KG1 (cell line): Measurements from ENCODE around the gene TMEM141.
A peak's percentile ranks its signal among the peaks of the same experiment; 100 is the strongest.
"Not testable (repeated sequence)": the region's sequence is repeated elsewhere in the genome, so short reads cannot be mapped to it uniquely, and the experiment has no call there.

Experiments used
- DNase-seq: peaks from one replicate; lab custom pipeline; 2025; lab: John Stamatoyannopoulos, UW

Gene TMEM141

DNA sequence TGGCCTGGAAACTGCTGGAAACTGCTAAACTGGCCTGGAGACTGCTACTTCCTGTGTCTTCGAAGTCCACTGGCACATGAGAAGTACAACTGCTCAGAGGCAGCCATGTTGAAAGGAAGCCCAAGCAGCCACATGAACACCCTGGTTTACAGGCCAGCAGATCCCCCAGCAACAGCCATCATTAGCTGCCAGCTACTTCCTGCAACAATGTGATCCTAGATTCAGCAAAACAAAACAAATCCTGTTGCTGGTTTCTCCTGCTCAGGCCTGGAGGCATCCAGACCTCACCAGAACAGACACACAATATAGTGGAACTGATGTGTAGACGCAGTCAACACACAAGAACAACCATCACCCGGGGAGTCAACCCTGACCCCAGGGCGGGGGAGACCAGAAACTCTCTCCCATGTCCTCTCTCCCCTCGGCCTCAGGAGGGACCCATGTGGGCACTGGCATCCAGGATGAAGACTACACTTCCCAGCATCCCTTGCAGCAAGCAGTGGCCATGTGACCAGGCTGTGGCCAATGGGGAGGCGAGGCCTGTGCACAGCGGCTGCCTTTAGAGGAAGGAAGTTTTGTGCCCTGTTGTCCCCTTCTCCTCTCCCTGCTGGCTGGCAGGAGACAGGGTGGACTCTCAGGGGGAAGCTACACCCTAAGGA lies 17.6 kb upstream of the TMEM141 start:
- DNase-seq: no peak

DNA sequence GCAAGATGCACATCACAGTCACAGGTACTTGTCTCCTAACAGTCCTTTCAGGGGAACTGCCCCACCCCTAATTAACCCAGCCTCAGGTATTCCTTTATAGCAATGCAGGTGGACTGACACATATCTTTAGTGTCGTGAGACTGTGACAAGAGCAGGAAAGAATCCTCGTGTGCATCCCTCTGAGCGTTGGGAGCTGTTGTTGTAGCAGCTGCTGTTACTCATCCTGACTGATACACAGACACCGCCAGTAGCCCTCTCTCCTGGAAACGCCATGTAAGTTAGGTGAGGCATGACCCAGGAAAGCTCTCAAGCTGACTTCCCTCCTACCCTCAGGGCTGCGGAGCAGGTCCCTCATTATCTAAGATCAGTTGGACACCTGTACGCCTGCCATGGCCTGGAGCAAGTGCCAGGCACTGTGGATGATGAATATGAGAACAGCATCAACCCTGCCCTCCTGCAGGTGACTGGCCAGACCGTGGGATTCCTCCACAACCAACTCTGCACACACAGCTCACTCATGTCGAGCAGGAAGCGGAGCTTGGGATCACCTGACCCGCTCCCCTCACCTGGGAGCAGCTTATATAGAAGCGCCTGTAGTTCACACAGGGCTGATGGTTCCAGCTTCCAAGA lies 16.6 kb upstream of the TMEM141 start:
- DNase-seq: no peak

DNA sequence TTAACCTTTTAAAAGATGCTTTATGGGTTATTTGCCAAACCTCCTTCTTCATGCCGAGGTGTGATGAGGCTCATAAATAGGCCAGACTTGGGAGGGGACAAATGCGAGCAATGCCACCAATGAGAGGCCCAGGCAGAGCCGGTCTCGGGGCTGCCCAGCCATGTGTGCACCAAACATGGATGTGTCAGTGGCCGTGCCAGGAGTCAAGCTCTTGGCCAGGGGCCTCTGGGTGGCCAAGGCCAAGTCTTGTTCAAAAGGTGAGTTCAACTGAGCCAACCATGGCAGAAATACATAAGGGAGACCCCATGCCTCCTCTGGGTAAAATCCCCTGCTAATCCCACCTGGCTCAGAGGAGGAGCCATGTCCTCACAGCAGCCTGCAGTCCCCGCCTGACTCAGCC lies 16.0 kb upstream of the TMEM141 start:
- DNase-seq: no peak

DNA sequence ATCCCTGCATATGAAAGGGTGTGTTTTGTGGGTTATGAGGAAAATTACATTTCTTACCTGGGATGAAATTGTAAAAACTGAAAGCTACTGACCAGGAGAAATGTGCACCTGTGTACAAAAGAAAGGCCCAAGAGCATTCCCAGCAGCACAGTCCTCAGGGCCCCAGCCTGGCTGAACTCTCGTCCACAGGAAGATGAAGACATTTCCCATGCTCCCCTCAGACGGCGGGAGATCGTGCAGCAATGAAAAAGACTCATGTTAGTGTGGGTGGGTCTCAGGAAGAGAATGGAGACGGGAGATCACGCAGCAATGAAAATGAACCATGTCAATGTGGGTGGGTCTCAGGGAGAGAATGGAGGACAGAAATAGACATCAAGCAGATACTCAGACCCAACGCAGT lies 14.2 kb upstream of the TMEM141 start:
- DNase-seq: no peak

DNA sequence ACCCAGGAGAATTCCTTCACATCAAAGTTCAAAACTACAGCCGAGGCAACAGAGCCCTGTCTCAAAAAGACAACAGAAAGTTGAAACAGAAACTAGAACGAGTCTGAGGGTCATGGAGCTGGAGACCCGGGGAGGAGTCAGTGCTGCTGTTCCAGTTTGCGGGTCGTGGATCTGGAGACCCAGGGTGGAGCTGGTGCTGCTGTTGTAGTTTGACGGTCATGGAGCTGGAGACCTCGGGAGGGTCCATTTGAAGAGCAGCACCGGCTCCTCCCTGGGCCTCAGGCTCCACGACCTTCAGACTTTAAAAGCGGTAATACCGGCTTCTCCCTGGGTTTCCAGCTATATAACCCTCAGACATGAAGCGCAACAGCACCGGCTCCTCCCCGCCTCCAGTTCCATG lies 13.8 kb upstream of the TMEM141 start:
- no peak for DNase-seq

DNA sequence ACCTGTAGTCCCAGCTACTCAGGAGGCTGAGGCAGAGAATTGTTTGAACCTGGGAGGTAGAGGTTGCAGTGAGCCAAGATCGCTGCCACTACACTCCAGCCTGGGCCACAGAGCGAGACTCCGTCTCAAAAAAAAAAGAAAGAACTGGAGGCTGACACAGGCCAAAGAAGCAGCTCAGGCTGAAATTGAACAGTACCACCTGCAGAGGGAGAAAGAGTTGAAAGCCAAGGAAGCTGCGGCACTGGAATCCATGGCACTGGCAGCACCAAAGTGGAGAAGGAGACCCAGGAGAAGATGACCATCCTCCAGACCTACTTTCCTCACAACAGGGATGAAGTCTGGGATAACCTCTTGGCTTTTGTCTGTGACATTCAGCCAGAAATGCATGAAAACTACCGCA lies 11.3 kb upstream of the TMEM141 start:
- no peak for DNase-seq

DNA sequence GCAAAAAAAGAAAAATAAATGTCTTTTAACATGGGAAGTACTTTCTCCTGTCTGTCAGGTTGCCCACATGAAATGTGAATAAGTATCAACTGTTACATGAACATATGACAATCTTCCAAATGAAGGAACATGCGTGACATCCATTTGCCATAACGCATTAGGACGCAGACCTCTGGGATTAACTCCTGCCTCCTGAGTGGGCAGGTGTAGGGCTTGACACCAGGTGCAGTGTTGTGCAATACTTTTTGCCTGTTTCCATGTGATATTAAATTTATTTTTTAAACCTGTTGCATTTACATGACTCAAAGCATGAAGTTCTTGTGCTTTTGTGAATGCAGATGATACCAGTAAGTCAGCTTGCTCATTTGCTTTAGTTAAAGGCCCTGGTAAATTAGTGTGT lies 8.7 kb upstream of the TMEM141 start:
- no peak for DNase-seq

DNA sequence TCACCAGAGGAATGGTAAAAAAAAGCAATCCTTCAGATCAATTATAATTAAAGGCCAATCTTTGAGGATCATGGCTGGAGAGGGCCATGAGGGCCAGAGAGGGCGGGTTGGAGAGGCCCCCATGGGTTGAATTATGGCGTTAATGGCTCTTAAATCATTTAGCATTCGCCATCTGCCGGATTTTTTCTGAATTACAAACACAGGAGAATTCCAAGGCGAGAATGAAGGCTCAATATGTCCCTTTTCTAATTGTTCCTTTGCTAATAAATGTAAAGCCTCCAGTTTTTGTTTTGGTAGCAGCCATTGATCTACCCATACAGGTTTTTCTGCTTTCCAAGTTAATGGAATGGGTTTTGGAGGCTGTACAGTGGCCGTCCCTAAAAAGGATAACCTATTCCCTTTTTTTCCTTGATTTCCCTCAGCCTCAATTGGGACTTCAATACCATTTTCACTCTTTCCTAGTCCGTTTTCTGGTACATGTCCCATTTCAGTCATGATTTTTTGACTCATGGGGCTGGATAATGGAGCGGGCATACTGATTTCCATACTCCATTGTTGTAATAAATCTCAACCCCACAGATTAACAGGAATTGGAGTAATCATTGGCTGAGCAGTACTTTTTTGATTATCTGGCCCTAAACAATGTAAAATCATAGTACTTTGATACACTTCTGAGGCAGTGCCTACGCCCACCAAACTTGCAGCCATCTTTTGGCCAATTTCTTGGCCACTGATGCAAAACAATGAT lies 6.7 kb upstream of the TMEM141 start:
- peak; percentile 61 for DNase-seq

DNA sequence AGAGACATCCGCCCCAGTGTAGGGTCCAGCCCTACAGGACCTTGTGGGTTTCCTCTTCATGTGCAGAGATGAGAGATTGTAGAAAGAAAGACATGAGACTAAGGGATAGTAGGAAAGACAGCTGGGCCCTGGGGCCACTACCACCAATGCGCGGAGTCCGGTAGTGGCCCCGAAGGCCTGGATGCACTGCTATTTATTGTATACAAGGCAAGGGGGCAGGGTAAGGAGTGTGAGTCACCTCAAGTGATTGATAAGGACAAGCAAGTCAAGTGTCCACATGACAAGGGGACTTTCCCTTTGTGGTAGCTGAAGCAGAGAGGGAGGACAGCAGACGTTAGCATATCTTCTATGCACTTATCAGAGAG lies 6.2 kb upstream of the TMEM141 start:
- DNase-seq: no peak

DNA sequence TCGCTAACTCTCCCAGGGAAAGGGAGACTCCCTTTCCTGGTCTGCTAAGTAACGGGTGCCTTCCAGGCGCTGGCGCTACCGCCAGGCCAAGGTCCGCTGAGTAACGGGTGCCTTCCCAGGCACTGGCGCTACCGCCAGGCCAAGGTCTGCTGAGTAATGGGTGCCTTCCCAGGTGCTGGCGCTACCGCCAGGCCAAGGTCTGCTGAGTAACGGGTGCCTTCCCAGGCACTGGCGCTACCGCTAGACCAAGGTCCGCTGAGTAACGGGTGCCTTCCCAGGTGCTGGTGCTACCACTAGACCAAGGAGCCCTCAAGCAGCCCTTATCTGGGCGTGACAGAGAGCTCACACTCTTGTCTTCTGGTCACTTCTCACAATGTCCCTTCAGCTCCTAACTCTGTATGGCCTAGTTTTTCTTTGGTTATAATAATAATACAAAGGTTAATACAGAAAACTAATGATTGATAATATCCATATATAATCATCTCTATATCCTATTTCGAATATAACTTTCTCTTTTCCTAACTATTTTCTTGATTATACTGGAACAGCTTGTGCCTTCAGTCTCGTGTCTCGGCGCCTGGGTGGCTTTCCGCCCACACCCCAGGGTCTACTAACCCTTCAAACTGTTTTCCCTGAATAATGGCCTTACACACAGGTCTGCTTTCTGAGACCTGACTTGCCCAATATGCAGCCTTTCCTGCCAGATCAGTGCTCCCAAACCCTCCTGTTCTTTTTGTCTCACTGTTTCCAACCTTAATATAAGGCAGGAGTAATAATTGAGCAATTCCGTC lies 5.4 kb upstream of the TMEM141 start:
- not testable (repeated sequence) for DNase-seq

DNA sequence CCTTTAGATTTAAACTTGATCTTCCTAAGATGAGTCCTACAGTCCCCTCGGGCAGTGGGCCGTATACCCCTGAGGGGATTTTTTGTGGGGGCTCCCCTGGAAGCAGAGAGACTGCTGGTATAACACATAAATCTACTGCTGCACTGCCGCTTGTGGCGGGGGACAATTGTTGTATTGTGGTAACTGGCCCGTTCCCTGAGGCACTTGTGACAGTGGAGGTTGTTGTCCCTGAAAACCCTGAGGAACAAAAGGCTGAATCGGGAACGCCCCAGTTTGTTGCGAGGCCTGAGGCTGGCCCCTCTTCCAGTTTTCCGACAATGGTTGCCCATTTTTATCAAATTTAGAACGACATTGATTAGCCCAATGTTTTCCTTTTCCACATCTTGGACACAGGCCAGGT lies 4.7 kb upstream of the TMEM141 start:
- DNase-seq: no peak

DNA sequence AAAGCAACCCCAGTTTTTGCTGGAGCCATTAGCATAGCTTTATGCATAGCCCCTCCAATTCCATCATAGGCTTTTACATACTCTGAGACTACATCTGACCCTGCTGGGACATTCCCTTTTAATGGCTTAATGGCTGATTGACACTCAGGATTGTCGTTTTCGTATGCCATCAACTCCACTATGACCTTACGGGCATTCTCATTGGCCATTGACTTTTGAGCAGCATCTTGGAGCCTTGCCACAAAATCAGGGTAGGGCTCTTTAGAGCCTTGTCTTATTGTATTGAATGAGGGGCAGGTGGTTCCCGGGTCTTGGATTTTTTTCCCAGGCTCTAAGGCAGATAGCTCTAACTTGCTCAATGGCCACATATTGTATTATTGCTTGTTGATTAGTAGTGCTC lies 4.2 kb upstream of the TMEM141 start:
- DNase-seq: not testable (repeated sequence)

DNA sequence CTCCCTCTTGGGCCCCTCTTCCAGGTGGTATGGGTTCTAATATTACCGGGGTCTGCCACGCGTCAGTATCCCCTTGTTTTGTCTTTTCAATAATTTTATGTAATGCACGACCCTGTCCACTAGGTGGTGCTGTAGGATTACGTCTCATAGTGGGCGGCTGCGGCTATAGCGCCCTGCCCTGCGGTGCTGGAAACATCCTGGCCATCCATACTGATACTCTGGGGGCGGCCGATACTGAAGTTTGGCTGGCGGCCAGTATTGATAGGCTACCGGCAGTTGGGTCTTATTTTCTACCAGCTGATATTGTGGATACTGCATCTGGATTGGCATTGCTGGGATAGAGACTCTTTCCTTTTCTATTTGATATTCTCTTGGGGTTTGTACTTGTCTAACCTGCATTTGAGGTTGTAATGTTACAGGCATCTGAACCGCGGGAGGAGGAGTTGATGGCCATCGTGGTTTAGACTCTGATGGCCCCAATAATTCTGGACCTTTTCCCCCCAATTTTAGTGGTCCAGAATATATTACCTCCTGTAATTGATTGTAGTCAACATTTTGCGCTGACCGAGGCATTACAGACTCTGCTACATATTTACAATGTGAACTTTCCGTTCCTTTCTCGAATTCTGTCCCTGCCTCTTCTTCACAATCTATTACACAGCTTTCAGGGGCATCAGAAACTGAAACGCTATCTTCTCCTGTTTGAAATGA lies 3.3 kb upstream of the TMEM141 start:
- peak; percentile 69 for DNase-seq

DNA sequence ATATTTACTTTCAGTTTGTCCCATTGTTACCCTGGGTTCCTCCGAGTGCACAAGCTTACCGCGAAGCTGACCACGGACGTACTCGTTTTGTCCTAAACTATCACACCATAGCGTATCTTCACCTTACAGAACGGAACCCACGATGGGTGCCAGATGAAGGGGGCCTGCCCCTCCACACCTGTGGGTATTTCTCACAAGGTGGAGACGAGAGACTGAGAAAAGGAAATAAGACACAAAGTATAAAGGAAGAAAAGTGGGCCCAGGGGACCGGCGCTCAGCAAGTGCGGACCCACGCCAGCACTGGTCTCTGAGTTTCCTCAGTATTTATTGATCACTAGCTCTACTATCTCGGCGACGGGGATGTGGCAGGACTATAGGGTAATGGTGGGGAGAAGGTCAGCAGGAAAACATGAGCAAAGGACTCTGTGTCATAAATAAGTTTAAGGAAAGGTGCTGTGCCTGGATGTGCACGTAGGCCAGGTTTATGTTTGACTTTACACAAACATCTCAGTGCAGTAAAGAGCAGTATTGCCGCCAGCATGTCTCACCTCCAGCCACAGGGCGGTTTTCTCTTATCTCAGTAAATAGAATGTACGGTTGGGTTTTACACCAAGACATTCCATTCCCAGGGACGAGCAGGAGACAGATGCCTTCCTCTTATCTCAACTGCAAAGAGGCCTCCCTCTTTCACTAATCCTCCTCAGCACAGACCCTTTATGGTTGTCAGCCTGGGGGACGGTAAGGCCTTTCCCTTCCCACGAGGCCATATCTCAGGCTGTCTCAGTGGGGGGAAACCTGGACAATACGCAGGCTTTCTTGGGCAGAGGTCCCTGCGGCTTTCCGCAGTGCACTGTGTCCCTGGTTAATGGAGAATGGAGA lies 2.3 kb upstream of the TMEM141 start:
- not testable (repeated sequence) for DNase-seq

DNA sequence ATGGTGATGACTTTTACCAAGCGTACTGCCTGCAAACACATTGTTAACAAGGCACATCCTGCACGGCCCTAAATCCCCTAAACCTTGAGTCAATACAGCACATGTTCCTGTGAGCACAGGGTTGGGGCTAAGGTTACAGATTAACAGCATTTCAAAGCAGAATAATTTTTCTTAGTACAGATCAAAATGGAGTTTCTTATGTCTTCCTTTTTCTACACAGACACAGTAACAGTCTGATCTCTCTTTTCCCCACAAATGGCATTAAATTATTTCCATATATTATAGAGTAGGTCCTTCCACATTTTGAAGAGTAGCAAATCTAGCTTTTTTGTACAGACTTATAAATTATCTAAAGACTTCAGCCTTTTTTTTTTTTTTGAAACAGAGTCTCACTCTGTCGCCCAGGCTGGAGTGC lies 1.6 kb upstream of the TMEM141 start:
- DNase-seq: no peak

DNA sequence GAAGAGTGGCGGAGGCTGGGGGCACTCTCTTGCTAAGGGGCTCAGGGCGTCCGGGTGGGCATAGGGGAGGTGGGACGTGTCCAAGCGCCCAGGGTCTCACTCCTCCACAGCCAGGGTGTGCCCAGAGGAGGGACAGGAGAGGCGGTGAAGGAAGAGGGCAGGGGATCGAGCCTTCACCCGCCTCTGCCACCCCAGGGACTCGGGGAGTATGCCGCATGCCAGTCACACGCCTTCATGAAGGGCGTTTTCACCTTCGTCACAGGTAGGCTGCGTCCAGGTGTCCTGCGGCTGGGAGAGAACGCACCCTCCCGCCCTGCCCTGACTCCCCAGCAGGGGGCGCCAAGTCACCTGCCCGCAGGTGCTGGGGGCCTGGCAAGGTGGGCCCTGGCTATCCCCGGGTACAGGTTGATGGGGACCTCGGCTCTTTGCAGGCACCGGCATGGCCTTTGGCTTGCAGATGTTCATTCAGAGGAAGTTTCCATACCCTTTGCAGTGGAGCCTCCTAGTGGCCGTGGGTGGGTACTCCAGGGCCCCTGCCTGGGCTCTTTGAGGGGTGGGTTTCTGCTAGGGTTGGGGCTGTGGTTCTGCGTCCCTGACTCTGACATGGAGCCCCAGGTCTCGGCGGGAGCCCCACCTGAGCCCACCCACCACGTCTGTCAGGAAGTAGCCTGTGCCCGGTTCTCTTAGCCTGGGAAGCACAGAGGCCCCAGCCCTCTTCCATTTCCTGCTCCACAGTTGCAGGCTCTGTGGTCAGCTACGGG lies 552 bp downstream of the TMEM141 start:
- DNase-seq: peak; percentile 47

DNA sequence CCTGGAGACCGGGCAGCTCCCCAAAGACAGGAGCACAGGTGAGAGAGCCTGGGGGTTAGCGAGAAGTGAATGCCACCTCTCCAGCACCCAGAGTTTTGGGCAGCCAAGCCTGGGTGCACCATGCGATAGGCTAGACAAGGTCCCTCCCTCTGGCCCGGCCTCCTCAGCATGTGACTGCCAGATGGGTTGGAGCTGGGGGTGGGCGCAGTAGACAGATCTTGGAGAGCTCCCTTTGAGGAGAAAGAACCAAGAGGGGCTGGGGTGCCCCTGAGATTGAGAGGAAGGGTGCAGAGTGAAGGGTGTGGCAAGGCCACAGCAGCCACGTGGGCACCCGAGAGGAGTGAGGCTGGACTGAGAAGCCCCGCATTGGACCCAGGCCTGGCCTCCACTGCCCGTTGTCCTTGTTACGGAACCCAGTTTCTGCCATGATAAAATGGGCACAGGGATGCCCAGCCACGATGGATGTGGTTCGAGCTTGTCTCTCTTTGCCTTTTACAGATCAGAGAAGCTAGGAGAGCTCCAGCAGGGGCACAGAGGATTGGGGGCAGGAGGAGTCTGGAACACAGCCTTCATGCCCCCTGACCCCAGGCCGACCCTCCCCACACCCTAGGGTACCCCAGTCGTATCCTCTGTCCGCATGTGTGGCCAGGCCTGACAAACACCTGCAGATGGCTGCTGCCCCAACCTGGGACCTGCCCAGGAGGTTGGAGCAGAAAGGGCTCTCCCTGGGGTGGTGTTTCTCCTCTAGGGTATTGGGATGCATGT lies 1.4 kb downstream of the TMEM141 start:
- no peak for DNase-seq

DNA sequence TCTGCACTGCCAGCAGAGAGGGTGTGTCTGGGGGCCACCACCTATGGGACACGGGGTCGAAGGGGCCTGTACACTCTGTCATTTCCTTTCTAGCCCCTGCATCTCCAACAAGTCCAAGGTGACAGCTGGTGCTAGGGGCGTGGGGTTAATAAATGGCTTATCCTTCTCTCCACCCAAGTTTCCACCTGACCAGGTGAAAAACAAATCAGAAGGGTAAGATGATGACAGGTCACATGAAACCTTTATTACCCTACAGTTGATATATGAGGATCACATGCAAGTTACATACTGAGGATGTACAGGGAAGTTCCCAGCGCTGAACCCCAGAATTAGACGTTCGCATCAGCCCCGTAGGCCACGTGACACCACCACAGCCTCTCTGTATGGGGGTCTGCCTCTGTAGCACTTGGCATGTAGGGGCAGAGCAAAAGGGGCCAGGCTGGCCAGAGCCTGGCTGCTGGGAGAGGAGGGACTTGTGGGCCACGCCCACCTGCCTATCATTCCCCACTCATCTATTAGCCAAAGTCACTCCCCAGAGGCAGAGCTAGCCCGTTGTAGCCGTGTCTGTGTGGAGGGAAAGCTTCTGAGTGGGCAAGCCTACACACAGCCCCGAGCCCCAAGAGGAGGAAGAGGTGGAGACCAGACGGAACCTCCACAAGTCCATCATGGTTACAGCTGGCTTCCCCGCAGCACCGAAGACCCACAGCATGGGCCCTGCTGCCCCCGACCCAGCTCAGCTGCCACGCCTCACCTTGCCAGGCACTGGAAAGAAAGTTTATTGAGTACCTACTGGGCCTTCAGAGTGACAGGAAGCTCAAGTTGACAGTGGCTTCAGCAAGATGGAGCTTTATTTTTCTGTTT lies 2.2 kb downstream of the TMEM141 start:
- DNase-seq: no peak
